ENCODE results near the gene PLAC9.
A peak's percentile ranks its signal among the peaks of the same experiment; 100 is the strongest.
"Not testable (repeated sequence)": the region's sequence is repeated elsewhere in the genome, so short reads cannot be mapped to it uniquely, and the experiment has no call there.

PLAC9 gene

DNA sequence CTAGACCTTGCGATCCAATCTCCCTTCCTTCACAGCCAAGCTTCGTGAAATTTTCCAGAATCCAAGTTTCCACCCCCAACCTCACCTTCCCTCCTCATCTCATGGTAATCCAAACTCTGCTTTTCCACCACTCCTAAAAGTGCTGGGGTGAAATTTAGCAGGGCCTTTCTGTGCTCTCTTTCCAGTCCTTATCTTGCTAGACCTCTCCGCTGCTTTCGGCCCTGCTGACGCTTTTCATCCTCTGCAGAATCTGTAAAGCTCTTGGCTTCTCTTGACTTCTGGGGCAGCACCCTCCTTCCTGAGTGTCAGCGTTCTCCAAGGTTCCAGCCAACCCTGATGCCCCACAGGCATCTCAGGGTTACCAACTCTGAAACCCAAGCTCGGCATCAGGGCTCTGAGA, 7.7 kb downstream of the PLAC9 start:
- no peak for DNase-seq

DNA sequence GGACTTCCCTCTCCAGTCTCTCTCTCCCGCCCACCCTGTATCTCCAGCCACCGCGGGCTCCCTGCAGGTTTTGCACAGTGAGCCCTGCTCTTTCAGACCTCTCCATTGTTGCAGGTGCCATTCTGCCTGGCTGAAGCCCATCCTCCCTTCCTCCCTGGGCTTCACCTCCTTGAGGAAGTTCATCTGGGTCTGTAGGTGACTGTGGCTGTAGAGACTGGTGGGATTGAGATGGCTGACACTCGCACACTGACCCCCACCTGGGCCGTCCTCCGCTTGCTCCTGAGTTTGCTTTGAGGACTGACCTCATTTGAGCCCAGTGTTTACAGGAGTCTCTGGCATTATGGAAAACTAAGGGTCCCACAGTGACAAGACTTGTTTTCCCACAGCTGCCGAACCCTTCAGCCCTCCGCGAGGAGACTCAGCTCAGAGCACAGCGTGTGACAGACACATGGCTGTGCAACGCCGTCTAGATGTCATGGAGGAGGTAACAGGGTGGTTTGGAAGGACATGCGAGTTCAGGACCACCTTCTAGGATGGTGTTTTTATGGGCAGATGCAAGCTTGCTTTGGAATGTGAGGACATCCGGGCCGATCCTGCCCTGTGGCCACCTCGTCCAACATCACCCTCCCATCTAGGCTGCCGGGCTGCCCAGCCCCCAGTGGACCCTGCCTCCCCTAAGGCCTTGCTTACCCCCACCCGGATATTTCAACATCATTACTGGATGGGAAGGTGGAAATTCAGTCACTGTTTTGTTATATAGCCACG, 9.3 kb downstream of the PLAC9 start:
- no peak for DNase-seq

GRCh38 chr10:80144067-80144695, 11.7 kb downstream of the PLAC9 start:
- no peak for DNase-seq

DNA sequence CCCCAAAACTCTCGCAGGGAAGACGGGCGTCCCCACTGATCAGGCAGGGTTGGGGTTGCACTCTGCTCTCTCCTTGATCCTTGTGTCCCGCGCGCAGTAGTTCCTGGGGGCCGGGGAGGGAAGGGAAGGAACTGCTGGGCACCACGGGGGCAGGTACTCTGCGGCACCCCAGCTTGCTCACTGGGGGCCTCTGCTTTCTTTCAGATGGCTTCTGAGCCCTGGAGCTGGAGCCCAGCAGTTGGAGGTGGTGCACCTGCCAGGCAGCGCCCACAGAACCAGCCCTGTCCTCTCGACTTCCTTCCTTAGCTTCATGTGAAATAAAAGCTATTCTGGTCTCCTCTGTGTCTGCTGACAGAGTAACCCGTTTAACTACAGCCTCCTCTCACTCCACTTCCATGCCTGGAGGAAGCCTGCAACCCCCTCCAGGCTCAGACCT, 12.2 kb downstream of the PLAC9 start:
- peak; percentile 25 to 40 for DNase-seq

GRCh38 chr10:80145406-80146308, 13.1 kb downstream of the PLAC9 start:
- not testable (repeated sequence) for DNase-seq

DNA sequence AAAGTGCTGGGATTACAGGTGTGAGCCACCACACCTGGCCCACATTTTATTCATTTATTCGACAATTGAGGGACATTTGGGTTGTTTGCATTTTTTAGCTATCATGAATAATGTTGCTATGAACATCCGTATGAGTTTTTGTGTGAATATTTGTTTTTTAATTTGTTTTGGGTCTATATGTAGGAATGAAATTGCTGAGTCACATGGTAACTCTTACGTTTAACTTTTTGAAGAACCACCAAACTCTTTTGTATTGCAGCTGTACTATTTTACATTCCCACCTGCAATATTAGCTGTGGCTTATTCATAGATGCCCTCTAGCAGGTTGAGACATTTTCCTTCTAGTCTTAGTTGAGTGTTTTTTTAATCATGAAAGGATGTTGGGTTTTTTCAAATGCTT, 14.4 kb downstream of the PLAC9 start:
- DNase-seq: no peak

GRCh38 chr10:80148166-80148805, 15.8 kb downstream of the PLAC9 start:
- DNase-seq: no peak

DNA sequence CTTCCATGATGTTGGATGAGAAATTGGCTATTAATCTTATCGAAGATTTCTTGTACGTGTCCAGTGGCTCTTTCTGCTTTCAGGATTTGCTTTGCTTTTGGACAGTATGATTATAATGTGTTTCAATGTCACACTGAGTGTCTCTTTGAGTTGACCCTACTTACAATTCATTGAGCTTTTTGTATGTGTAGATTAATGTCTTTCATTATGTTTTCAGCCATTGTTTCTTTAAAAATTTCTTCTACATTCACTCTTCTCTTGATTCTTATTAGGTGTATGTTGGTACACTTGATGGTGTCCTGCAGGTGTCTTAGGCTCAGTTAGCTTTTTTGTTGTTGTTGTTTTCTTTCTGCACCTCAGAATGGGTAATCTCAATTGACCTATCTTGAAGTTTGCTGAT, 16.6 kb downstream of the PLAC9 start:
- no peak for DNase-seq

- DNase-seq: no peak
Observed at GRCh38 chr10:80150172-80150571, 17.6 kb downstream of the PLAC9 start.

DNA sequence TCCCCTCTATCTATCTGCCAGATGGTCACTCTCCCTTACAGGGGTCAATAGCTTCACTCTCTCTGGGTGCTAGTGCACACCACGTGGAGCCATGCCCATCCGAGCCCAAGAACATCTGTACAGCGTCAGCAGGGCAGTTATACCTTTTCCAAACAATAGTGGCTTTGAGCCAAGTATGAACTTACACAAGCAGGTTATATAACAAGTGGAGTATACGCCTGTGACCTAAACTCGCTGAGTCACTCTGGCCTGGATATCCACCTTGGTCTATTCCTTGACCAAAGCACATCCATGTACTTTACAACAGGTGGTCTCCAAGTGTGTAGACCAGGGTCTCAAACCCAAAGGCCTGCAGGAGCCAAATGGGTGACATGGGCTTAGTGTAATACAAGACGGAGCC, 20.3 kb downstream of the PLAC9 start:
- no peak for DNase-seq

GRCh38 chr10:80153460-80153859, 20.9 kb downstream of the PLAC9 start:
- DNase-seq: no peak

GRCh38 chr10:80154626-80154977, 22.1 kb downstream of the PLAC9 start:
- DNase-seq: no peak

DNA sequence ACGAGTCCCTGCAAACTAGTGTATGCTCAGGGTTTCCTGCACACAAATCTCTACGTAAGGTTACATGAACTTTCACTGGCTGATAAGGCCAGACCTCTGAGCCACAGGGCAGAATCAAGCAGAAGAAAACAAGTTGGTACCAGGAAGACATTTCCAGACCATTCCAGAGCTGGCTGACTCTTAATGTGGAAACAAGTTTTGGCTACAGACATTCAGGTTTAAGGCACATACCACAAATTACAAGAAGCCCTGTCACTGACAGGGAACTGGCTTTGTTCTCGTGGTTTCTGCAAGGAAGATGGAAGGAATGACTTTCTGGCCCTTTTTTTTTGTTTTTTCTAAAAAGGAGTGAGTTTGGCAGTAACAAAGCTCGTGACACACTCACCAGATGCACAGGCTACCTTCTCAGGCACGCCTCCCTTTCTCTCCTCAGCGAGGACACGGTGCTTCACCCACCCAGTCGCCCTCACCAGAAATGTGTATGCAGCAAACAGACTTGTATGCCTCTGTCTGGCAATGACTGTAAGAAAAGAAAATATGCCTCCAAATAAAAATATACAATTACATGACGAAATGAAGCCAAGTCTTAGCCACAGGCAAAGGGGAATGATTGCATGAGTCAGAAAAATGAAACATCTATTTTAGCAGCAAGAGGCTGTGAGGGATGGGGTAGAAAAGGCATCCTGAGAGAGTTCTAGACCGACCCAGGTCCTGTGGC, 22.6 kb downstream of the PLAC9 start:
- DNase-seq: no peak

GRCh38 chr10:80155696-80156215, 23.2 kb downstream of the PLAC9 start:
- DNase-seq: no peak

GRCh38 chr10:80156216-80156615, 23.7 kb downstream of the PLAC9 start:
- no peak for DNase-seq

DNA sequence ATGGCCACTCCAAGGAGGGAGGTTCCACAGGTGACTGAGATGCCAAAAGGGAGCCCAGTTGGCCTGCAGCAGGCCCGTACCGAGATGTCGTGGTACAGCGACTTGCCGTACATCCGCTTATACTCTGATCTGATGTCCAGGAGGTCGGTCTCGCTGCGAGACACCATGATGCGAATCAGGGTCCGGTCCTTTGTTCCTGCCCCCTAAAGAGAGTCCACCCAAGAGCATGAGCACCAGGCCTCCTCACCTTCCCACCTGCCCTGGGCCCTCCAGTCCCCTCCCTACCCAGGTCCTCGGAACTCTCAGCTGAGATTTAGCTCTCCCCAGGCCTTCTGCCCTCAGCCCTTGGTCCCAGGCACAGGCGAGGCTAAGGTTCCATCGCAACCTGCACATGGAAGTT, 25.0 kb downstream of the PLAC9 start:
- DNase-seq: no peak

- no peak for DNase-seq
Observed at GRCh38 chr10:80158126-80158525, 25.6 kb downstream of the PLAC9 start.

DNA sequence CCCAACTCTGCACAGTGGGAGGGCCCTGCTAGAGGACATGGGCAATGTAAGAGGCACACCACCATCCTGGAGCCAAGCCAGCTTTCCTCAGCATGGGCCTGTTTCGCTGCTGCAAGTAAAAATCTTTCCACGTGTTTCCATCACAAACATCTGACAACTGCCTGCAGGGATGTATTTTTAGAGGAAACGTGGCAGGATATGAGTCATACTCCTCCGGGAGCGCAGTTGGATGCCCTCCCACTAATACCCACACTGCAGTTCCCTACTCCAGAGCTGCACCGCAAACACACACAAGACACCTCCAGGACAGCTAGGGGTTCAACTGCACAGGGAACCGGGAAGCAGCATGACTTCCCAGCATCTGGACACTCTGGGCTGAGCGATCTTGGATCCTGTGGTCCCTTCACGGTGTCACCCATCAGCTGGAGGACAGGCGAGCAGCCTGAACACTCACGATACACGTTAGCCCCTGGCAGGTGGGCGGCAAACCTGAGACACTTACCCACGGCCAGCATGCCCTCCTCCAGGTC, 26.1 kb downstream of the PLAC9 start:
- peak; percentile 7 to 22 for DNase-seq

DNA sequence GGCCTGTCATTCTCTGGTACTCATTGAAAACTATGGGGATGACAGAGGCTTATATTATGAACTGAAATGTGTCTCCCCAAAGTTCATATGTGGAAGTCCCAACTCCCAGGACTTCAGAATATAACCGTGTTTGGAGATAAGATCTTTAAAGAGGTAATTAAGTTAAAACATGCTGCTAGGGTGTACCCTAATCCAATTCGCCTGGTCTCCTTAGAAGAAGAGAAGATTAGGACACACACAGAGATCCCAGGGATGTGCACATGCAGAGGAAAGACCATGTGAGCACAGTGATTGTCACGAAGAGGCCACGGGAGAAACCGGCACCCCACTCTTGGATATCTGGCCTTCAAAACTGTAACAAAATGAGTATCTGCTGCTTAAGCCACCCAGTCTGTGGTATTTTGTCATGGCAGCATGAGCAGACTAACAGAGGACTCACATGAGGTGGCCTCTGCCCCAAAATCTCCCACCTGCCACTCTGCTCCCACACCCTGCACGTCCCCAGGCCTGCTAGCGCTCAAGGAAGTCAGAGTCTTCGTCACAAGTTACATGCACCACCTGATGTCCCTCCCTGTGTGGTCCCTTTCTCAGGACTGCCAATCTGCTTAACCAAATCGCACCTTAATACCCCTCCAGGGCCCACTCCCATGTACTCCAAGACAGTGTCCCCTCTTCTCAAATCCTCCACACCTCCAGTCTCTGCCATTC, 26.8 kb downstream of the PLAC9 start:
- DNase-seq: no peak

DNA sequence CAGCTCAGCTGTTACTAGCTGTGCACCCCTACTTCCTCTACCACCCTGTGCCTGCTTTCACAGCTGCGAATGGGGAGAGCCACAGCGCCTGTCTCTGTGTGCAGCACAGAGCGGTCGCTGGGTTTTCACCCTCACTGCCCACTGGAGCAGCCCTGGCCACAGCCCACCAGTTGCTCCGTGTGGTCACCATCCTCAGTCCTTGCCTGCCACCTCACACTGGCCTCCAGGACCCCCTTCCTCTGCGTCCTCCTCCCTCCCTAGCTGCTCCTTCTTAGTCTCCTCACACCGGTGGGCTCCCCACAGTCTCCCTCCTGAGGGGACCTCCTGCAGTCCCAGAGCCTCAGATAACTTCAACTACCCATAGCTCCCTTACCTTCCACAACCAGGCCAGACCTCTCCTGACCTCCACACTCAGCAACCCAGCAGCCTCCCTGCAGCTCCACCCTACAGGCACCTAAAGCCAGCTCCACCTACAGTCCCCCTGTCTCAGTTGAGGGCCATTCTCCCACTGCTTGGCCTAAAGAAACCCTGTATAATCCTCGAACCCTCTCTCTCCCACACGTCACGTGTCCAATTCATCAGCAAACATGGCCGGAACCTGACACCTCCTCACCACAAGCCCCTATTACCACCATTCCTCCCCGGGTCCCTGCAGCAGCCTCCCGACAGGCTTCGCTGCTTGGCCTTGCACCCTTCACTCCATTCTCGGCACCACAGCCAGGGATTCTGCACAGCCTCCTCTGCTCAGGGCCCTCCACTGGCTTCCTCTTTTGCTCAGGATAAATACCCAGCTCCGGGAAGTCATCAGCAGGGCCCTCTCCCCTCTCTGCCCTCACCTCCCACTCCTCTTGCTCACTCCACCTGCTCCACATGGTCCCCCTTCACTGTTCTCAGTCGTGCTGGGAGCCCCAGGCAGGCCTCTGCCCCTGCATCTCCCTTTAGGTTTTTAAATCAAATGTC, 28.1 kb downstream of the PLAC9 start:
- no peak for DNase-seq
